Osteoblast (primary cell): Measurements from ENCODE around the gene ARMC7. TPM values are rescaled to one million over a fixed set of nuclear protein-coding genes. Genes with fewer than 3 reads are reported as not detected.
A peak's percentile ranks its signal among the peaks of the same experiment; 100 is the strongest.

Source experiments
- DNase-seq: peaks from one replicate; pipeline ENCODE4 v3.0.0; 2011; ENCODE audit warnings: low spot score, mixed read lengths; ENCODE audit not compliant: insufficient read length; ENCODE audit errors: missing footprints
- H2AFZ ChIP-seq: 2 replicates; pipeline ENCODE4 v1.6.0; 2011; ENCODE audit warnings: mild to moderate bottlenecking, low read length
- H3K27ac ChIP-seq: 2 replicates; pipeline ENCODE4 v1.5.1; 2011; ENCODE audit warnings: mild to moderate bottlenecking, low read depth, low read length, moderate library complexity
- H3K27me3 ChIP-seq: 2 replicates; pipeline ENCODE4 v1.6.0; 2012; ENCODE audit warnings: mild to moderate bottlenecking, control low read depth, inconsistent platforms, low read length, moderate library complexity; ENCODE audit not compliant: insufficient read depth
- H3K36me3 ChIP-seq: 2 replicates; pipeline ENCODE4 v1.5.1; 2011; ENCODE audit warnings: mild to moderate bottlenecking, low read length, control low read depth, moderate library complexity; ENCODE audit not compliant: insufficient read depth
- H3K4me1 ChIP-seq: 2 replicates; pipeline ENCODE4 v1.5.1; 2011; ENCODE audit warnings: mild to moderate bottlenecking, low read length, control low read depth, moderate library complexity; ENCODE audit not compliant: insufficient read depth
- H3K4me2 ChIP-seq: 2 replicates; pipeline ENCODE4 v1.6.0; 2011; ENCODE audit warnings: mild to moderate bottlenecking, low read length; ENCODE audit not compliant: insufficient read depth
- H3K4me3 ChIP-seq: fragments of 200-600 bp; sonication (generic); 3 replicates; pipeline ENCODE4 v1.5.1; 2012; ENCODE audit warnings: mild to moderate bottlenecking, low read length, inconsistent platforms; ENCODE audit not compliant: insufficient read depth
- H3K79me2 ChIP-seq: 2 replicates; pipeline ENCODE4 v1.6.0; 2012; ENCODE audit warnings: mild to moderate bottlenecking, low read length, control low read depth, inconsistent platforms; ENCODE audit not compliant: insufficient read depth
- H3K9me3 ChIP-seq: 2 replicates; pipeline ENCODE4 v1.5.1; 2011; ENCODE audit warnings: low read depth, low read length, control low read depth
- H4K20me1 ChIP-seq: 2 replicates; pipeline ENCODE4 v1.6.0; 2012; ENCODE audit warnings: mild to moderate bottlenecking, low read length, control low read depth; ENCODE audit not compliant: insufficient read depth
- total RNA-seq: library from RNA; depleted of rRNA; stranded (reverse); fragments of >200 nt; gene quantifications from 2 replicates; pipeline ENCODE4 v1.2.3, GENCODE V29; 2012
- TF ChIP-seq, protein P1 (sequence below): IDR thresholded peaks from 2 replicates; pipeline ENCODE4 v1.5.1; 2011; ENCODE audit warnings: mild to moderate bottlenecking, low read depth, low read length, moderate library complexity; ENCODE audit errors: extremely low read depth

Gene ARMC7
- total RNA-seq, 1 donor = 3.3 TPM

DNA sequence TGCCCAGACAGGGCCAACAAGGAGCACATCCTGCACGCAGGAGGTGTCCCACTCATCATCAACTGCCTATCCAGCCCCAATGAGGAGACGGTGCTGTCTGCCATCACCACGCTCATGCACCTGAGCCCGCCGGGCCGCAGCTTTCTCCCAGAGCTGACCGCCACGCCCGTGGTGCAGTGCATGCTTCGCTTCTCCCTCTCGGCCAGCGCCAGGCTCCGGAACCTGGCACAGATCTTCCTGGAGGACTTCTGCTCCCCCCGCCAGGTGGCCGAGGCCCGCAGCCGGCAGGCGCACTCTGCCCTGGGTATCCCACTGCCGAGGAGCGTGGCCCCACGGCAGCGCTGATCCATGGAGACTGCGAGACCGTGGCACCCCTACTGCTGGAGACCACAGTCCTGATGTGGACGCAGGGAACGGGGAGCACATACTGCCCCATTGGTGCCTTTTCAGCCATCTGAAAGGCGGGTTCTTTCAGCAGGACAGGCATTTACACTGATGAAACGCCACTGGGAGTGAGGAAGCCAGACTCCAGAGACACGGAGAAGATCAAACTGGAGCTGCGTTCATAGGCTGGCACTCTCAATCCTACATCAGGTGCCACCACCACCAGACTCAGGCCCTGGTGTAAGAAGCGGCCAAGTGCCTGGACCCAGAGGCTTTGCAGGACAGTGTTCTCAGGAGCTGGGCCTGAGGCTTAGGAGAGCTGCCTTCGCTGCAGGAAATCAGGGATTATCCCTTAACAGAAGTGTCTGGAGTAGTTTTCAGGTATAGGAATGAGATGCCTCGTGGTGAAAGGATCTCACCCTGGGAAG lies 19.1 kb downstream of the ARMC7 start:
- TF ChIP-seq, protein P1, sequence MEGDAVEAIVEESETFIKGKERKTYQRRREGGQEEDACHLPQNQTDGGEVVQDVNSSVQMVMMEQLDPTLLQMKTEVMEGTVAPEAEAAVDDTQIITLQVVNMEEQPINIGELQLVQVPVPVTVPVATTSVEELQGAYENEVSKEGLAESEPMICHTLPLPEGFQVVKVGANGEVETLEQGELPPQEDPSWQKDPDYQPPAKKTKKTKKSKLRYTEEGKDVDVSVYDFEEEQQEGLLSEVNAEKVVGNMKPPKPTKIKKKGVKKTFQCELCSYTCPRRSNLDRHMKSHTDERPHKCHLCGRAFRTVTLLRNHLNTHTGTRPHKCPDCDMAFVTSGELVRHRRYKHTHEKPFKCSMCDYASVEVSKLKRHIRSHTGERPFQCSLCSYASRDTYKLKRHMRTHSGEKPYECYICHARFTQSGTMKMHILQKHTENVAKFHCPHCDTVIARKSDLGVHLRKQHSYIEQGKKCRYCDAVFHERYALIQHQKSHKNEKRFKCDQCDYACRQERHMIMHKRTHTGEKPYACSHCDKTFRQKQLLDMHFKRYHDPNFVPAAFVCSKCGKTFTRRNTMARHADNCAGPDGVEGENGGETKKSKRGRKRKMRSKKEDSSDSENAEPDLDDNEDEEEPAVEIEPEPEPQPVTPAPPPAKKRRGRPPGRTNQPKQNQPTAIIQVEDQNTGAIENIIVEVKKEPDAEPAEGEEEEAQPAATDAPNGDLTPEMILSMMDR = no peak
- Histone ChIP-seq H3K4me1 (peaks cover 7% of the 10 kb centered on the region), H3K4me3 (no peak overlapping the region), H2AFZ (no peak overlapping the region), H3K9me3 (no peaks in the 10 kb centered on the region), H3K4me2 (no peak overlapping the region), H4K20me1 (peaks cover 4% of the 10 kb centered on the region), H3K27ac (no peak overlapping the region), H3K36me3 (peaks cover 11% of the 10 kb centered on the region), H3K27me3 (no peaks in the 10 kb centered on the region), H3K79me2 (peaks cover 4% of the 10 kb centered on the region)
- peak; percentile 44 for DNase-seq

DNA sequence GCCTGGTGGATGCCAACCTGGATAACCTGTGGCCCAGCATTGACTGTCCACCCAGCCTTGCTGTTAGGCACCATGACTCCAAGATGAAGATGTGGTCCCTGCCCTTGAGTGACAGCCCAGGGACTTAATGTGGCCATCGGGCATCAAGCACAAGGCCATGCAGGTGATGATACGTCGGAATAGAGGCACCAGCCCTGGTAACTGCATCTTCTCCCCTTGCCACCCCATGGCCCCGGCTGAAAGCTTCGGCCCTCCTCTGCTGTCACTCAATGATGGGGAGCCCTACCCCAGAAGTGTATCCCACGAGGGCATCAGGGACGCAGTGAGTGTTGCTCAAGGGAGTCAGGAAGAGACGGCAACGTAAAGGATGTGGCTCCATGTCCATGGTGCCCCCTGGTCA lies 19.8 kb downstream of the ARMC7 start:
- Histone ChIP-seq H3K9me3 (no peaks in the 10 kb centered on the region), H3K4me3 (no peak overlapping the region), H3K79me2 (peaks cover 4% of the 10 kb centered on the region), H3K27me3 (no peaks in the 10 kb centered on the region), H4K20me1 (peaks cover 4% of the 10 kb centered on the region), H3K4me1 (peaks cover 7% of the 10 kb centered on the region), H3K36me3 (peaks cover 12% of the 10 kb centered on the region), H2AFZ (no peak overlapping the region), H3K4me2 (no peak overlapping the region), H3K27ac (no peak overlapping the region)
- TF ChIP-seq, protein P1 = no peak
- DNase-seq = peak; percentile 34

DNA sequence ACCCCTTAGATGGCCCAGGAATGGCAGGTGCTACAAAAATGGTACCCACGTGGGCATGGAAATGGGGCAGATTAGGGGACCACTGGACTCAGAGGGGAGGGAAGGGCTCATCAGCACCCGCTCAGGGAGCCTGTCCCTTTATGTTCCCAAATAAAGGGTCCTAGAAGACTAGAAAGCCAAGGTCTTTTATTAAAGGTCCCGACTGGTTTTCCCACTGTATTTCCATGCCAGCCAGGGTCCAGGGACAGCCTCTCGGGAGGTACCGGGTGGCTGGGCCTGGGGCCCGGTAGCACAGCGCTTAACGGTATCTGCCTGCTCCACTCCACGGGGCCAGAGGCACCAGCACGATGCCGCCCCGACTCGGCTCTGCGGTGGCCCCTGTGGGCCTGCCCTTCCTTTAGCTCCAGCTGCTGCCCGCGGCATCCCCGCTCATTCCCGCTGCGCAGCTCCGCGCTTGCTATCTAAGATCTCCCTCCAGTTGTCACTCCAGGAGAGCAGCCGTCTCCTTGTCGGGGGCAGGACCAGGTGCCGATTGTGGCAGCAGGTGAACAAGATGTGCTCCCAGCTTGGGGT lies 20.4 kb downstream of the ARMC7 start:
- peak; percentile 71 for DNase-seq
- H3K27me3 ChIP-seq = no peaks in the 10 kb centered on the region
- TF ChIP-seq, protein P1 = no peak
- H3K79me2 ChIP-seq = peaks cover 4% of the 10 kb centered on the region
- peak overlapping the region; percentile 93 for H3K4me2 ChIP-seq
- peak overlapping the region; percentile 88 for H3K4me3 ChIP-seq
- H2AFZ ChIP-seq = no peak overlapping the region
- no peaks in the 10 kb centered on the region for H3K9me3 ChIP-seq
- peaks cover 4% of the 10 kb centered on the region for H4K20me1 ChIP-seq
- H3K27ac ChIP-seq = no peak overlapping the region
- peaks cover 17% of the 10 kb centered on the region for H3K36me3 ChIP-seq
- peaks cover 7% of the 10 kb centered on the region for H3K4me1 ChIP-seq

DNA sequence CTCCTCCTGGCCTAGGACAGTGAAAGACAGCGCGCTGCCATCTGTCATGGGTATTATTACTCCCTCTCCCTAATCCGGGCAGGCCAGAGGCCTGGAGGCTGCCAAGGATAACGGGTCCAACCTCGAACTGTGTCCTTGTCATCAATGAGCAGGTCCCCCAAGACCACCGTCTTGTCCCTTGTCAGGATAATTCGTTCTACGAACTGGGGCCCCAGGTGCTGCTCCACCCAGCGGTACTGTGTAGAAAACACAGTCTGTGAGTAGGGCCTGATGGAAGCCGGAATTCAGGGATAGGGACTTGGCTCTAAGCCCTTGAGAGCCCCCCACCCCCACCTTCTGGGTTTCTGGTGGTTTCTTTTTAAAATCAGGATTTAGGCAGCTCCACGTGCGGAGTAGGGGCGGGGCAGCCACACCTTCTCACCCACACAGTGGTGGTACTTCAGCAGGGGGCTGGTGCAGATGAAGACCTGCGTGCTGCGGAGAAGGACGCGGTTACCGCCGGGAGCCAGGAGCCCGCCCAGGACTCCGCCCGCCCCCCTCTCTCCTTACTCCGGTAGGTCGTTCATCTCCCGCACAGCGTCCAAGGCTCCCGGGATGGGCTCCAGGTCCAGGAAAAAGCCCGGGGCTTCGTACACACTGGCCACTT lies 21.0 kb downstream of the ARMC7 start:
- peak overlapping the region; percentile 88 for H3K4me3 ChIP-seq
- no peaks in the 10 kb centered on the region for H3K9me3 ChIP-seq
- H4K20me1 ChIP-seq = peaks cover 4% of the 10 kb centered on the region
- H3K4me1 ChIP-seq = peaks cover 7% of the 10 kb centered on the region
- TF ChIP-seq, protein P1 = peak; percentile 58
- H3K79me2 ChIP-seq = peaks cover 4% of the 10 kb centered on the region
- peak overlapping the region; percentile 8 for H3K27ac ChIP-seq
- H3K4me2 ChIP-seq = peak overlapping the region; percentile 93
- no peaks in the 10 kb centered on the region for H3K27me3 ChIP-seq
- peak; percentile 91 for DNase-seq
- H2AFZ ChIP-seq = peak overlapping the region; percentile 90
- peaks cover 23% of the 10 kb centered on the region for H3K36me3 ChIP-seq
